Duodenal mucosa (tissue), 2 donors: ENCODE measurements around the gene MCRS1.
"Not testable (repeated sequence)": the region's sequence is repeated elsewhere in the genome, so short reads cannot be mapped to it uniquely, and the experiment has no call there.

Source experiments
- H3K27ac ChIP-seq: one replicate; pipeline ENCODE4 v1.7.0; 2013; ENCODE audit warnings: low read depth, low read length
- H3K27me3 ChIP-seq, 2 donors: one replicate each; pipeline ENCODE4 v1.7.0; 2013; ENCODE audit warnings: low read length in 2 of 2, control low read depth in 1 of 2; ENCODE audit not compliant: insufficient read depth in 2 of 2, control insufficient read depth in 1 of 2
- H3K36me3 ChIP-seq, 2 donors: one replicate each; pipeline ENCODE4 v1.7.0; 2013; ENCODE audit warnings: low read length in 2 of 2, control low read depth in 1 of 2; ENCODE audit not compliant: insufficient read depth in 2 of 2, control insufficient read depth in 1 of 2
- H3K4me1 ChIP-seq, 2 donors: one replicate each; pipeline ENCODE4 v1.7.0; 2013; ENCODE audit warnings: low read length in 2 of 2, control low read depth in 1 of 2; ENCODE audit not compliant: insufficient read depth in 2 of 2, control insufficient read depth in 1 of 2
- H3K4me3 ChIP-seq, 2 donors: one replicate each; pipeline ENCODE4 v1.7.0; 2013; ENCODE audit warnings: low read length in 2 of 2, low read depth in 1 of 2
- H3K9ac ChIP-seq, 2 donors: one replicate each; pipeline ENCODE4 v1.7.0; 2013; ENCODE audit warnings: low read length in 2 of 2, low read depth in 1 of 2
- H3K9me3 ChIP-seq, 2 donors: one replicate each; pipeline ENCODE4 v1.7.0; 2013; ENCODE audit warnings: low read length in 2 of 2, control low read depth in 1 of 2; ENCODE audit not compliant: control insufficient read depth in 1 of 2

Gene MCRS1

GRCh38 chr12:49518914-49519573 lies 48.9 kb downstream of the MCRS1 start:
- Histone ChIP-seq H3K4me1 (no peaks in the 10 kb centered on the region), H3K27ac (no peak overlapping the region), H3K9ac (no peak overlapping the region)

GRCh38 chr12:49515266-49515665 lies 52.7 kb downstream of the MCRS1 start:
- no peaks in the 10 kb centered on the region for H3K27me3 ChIP-seq
- no peak overlapping the region for H3K4me3 ChIP-seq
- no peak overlapping the region for H3K9ac ChIP-seq
- H3K9me3 ChIP-seq, result no peaks in the 10 kb centered on the region
- H3K36me3 ChIP-seq, result peaks cover 4% of the 10 kb centered on the region in 2 donors
- no peaks in the 10 kb centered on the region for H3K4me1 ChIP-seq
- H3K27ac ChIP-seq, result no peak overlapping the region

More at GRCh38 chr12:49518914-49519573, 48.9 kb downstream of the MCRS1 start:
- Histone ChIP-seq H3K9me3 (no peaks in the 10 kb centered on the region), H3K4me3 (no peak overlapping the region), H3K36me3 (peaks cover 9 to 18% of the 10 kb centered on the region in 2 donors), H3K27me3 (no peaks in the 10 kb centered on the region)

GRCh38 chr12:49512546-49512945 lies 55.4 kb downstream of the MCRS1 start:
- Histone ChIP-seq H3K27me3 (no peaks in the 10 kb centered on the region), H3K4me3 (no peak overlapping the region), H3K4me1 (no peaks in the 10 kb centered on the region), H3K27ac (no peak overlapping the region), H3K9me3 (no peaks in the 10 kb centered on the region), H3K9ac (no peak overlapping the region), H3K36me3 (peaks cover 4% of the 10 kb centered on the region in 2 donors)

GRCh38 chr12:49511410-49511809 lies 56.5 kb downstream of the MCRS1 start:
- Histone ChIP-seq H3K4me3 (no peak overlapping the region), H3K4me1 (no peaks in the 10 kb centered on the region), H3K27ac (no peak overlapping the region), H3K36me3 (peaks cover 4 to 5% of the 10 kb centered on the region in 2 donors), H3K9ac (no peak overlapping the region), H3K9me3 (no peaks in the 10 kb centered on the region), H3K27me3 (no peaks in the 10 kb centered on the region)

- not testable (repeated sequence) for H3K27ac ChIP-seq, H3K36me3 ChIP-seq, H3K4me3 ChIP-seq, H3K27me3 ChIP-seq, H3K9me3 ChIP-seq, H3K9ac ChIP-seq, H3K4me1 ChIP-seq
Measured at GRCh38 chr12:49509681-49510080, 58.3 kb downstream of the MCRS1 start.
